ENCODE data around the gene UBL3.

The UBL3 gene

DNA sequence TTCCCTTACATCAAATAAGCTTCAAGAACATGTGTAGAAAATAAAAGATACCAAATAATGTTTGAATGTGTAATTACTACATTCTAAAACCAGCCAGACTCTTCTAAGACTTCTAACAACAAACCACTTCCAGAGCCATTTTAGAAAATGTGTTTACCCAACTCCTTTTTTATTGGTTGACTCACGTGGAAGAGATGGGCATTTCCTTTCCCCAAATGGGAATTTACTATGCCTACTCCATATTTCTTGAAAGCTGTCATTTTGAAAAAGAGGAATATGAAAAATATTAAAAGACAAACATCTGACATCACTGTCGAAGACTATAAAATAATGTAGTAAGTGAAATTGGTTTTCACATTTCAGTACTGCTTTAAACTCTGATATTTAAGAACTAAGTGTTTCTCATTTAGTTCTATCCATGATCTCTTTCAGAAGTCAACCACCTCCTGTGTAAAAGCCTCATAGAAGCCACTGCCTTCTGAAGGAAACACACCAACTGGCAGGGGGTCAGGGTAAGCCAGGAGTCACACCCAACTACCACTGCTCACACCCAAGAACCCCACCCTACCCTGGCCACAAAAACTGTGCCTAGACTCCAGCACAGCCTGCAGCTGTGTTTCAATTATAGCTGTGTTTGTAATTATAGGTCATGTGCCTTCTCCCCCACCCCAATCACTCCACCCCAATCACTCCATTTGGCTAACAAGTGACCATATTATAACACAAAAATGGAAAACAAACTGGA, 86.8 kb downstream of the UBL3 start:
- no peak overlapping the region for H3K27ac ChIP-seq (ENCODE audit: low read length)
- no CpG with 5 or more reads among the region's 2 CpGs for WGBS (ENCODE audit: insufficient coverage, insufficient read length)

GRCh38 chr13:29761815-29762214, 88.6 kb downstream of the UBL3 start:
- no peak overlapping the region for H3K4me3 ChIP-seq (ENCODE audit: low read length)
- DNase-seq (ENCODE audit: low read depth, low spot score) = no peak
- no peaks in the 10 kb centered on the region; the same call in 1 of the 2 replicates for H3K27me3 ChIP-seq (ENCODE audit: control insufficient read depth, insufficient read depth, low read length)
- no peaks in the 10 kb centered on the region for H3K9me3 ChIP-seq (ENCODE audit: control insufficient read depth, insufficient read depth, low read length)
- WGBS (ENCODE audit: insufficient coverage, insufficient read length) = no CpG with 5 or more reads among the region's 4 CpGs
- no peaks in the 10 kb centered on the region for H3K36me3 ChIP-seq (ENCODE audit: control insufficient read depth, insufficient read depth, low read length)
- H3K27ac ChIP-seq (ENCODE audit: low read length) = no peak overlapping the region
- H3K4me1 ChIP-seq (ENCODE audit: control insufficient read depth, insufficient read depth, low read length) = no peaks in the 10 kb centered on the region

More for the DNA sequence above, 86.8 kb downstream of the UBL3 start:
- no peaks in the 10 kb centered on the region; the same call in 1 of the 2 replicates for H3K27me3 ChIP-seq (ENCODE audit: control insufficient read depth, insufficient read depth, low read length)
- no peaks in the 10 kb centered on the region for H3K9me3 ChIP-seq (ENCODE audit: control insufficient read depth, insufficient read depth, low read length)
- no peak overlapping the region for H3K4me3 ChIP-seq (ENCODE audit: low read length)
- DNase-seq (ENCODE audit: low read depth, low spot score) = no peak
- no peaks in the 10 kb centered on the region for H3K36me3 ChIP-seq (ENCODE audit: control insufficient read depth, insufficient read depth, low read length)
- H3K4me1 ChIP-seq (ENCODE audit: control insufficient read depth, insufficient read depth, low read length) = no peaks in the 10 kb centered on the region

DNA sequence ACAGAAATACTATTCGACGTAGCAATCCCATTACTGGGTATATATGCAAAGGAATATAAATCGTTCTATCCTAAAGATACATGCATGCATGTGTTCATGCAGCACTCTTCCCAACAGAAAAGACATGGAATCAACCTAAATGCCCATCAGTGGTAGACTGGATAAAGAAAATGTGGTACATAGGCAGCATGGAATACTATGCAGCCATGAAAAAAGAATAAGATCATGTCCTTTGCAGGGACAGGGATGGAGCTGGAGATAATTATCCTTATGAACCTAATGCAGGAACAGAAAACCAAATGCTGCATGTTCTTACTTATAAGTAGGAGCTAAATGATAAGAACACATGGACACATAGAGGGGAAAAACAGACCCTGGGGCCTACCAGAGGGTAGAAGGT, 89.3 kb downstream of the UBL3 start:
- Histone ChIP-seq H3K4me1 (ENCODE audit: control insufficient read depth, insufficient read depth, low read length) (no peaks in the 10 kb centered on the region), H3K9me3 (ENCODE audit: control insufficient read depth, insufficient read depth, low read length) (no peaks in the 10 kb centered on the region), H3K4me3 (ENCODE audit: low read length) (no peak overlapping the region), H3K36me3 (ENCODE audit: control insufficient read depth, insufficient read depth, low read length) (no peaks in the 10 kb centered on the region), H3K27ac (ENCODE audit: low read length) (no peak overlapping the region), H3K27me3 (ENCODE audit: control insufficient read depth, insufficient read depth, low read length) (no peaks in the 10 kb centered on the region; the same call in 1 of the 2 replicates)
- WGBS (ENCODE audit: insufficient coverage, insufficient read length) = no CpG with 5 or more reads among the region's 3 CpGs
- DNase-seq (ENCODE audit: low read depth, low spot score) = no peak

- no peaks in the 10 kb centered on the region; the same call in 1 of the 2 replicates for H3K27me3 ChIP-seq (ENCODE audit: control insufficient read depth, insufficient read depth, low read length)
- no peaks in the 10 kb centered on the region for H3K4me1 ChIP-seq (ENCODE audit: control insufficient read depth, insufficient read depth, low read length)
- no peak overlapping the region for H3K27ac ChIP-seq (ENCODE audit: low read length)
- no peak overlapping the region for H3K4me3 ChIP-seq (ENCODE audit: low read length)
- no peaks in the 10 kb centered on the region for H3K9me3 ChIP-seq (ENCODE audit: control insufficient read depth, insufficient read depth, low read length)
- no peaks in the 10 kb centered on the region for H3K36me3 ChIP-seq (ENCODE audit: control insufficient read depth, insufficient read depth, low read length)
- no peak for DNase-seq (ENCODE audit: low read depth, low spot score)
- WGBS (ENCODE audit: insufficient coverage, insufficient read length) = no CpG with 5 or more reads among the region's 3 CpGs
Measured at GRCh38 chr13:29760544-29760943, 89.9 kb downstream of the UBL3 start.

DNA sequence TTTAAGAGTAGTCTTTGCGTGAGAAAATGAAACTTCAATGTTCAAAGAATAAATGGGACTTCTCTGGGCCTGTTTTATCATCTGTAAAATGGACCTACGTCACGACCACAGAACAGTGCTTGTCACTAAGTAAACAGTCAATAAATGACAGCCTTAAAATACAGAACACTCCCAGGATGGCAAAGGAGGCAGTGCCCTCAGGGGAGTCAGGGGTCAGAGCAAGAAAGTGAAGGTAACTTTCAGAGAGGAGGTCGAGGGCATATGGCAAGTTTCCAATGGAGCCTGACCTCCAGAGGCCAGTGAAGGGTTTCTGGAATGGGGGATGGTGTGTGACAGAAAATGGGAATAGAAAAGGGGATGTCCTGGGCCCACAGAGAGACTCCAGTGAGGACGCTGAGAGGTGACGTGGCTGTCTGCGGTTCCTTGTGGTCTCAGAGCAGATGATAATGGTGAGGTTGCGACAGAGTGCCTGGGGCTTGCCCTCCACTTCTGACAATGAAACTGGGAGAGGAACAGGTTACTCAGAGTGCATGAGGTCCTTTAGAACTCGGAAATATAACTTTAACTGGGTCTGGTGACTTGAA, 91.8 kb downstream of the UBL3 start:
- WGBS (ENCODE audit: insufficient coverage, insufficient read length) = no CpG with 5 or more reads among the region's 9 CpGs

DNA sequence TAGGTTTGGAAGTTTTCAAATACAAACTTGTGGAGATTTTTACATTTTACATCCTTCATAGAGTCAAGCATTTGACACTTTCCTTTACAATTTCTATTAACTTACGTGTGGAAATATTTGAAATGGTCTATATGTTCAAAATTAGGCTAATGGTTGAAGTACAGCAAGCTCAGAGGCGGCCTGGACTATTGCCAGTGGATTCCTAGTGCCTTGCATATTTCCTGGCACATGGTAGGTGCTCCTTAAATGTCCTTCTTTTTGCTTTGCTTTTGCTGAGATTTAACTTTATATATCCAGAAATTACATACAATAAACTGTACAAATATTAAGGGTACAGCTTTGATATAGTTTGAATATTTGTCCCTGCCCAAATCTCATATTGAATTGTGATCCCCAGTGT, 93.9 kb downstream of the UBL3 start:
- Histone ChIP-seq H3K4me1 (ENCODE audit: control insufficient read depth, insufficient read depth, low read length) (peaks cover 1% of the 10 kb centered on the region; the same call in 1 of the 2 replicates), H3K36me3 (ENCODE audit: control insufficient read depth, insufficient read depth, low read length) (no peaks in the 10 kb centered on the region), H3K4me3 (ENCODE audit: low read length) (no peak overlapping the region), H3K27me3 (ENCODE audit: control insufficient read depth, insufficient read depth, low read length) (no peaks in the 10 kb centered on the region), H3K9me3 (ENCODE audit: control insufficient read depth, insufficient read depth, low read length) (no peaks in the 10 kb centered on the region), H3K27ac (ENCODE audit: low read length) (no peak overlapping the region)
- WGBS (ENCODE audit: insufficient coverage, insufficient read length) = no CpG with 5 or more reads among the region's 2 CpGs
- DNase-seq (ENCODE audit: low read depth, low spot score) = no peak

More for the DNA sequence above, 91.8 kb downstream of the UBL3 start:
- H3K36me3 ChIP-seq (ENCODE audit: control insufficient read depth, insufficient read depth, low read length) = no peaks in the 10 kb centered on the region
- no peak overlapping the region for H3K27ac ChIP-seq (ENCODE audit: low read length)
- DNase-seq (ENCODE audit: low read depth, low spot score) = no peak
- H3K4me1 ChIP-seq (ENCODE audit: control insufficient read depth, insufficient read depth, low read length) = peaks cover 1% of the 10 kb centered on the region; the same call in 1 of the 2 replicates
- no peaks in the 10 kb centered on the region; the same call in 1 of the 2 replicates for H3K27me3 ChIP-seq (ENCODE audit: control insufficient read depth, insufficient read depth, low read length)
- no peaks in the 10 kb centered on the region for H3K9me3 ChIP-seq (ENCODE audit: control insufficient read depth, insufficient read depth, low read length)
- H3K4me3 ChIP-seq (ENCODE audit: low read length) = no peak overlapping the region

- no CpG with 5 or more reads among the region's 4 CpGs for WGBS (ENCODE audit: insufficient coverage, insufficient read length)
Measured at GRCh38 chr13:29754473-29754806, 96.0 kb downstream of the UBL3 start.

GRCh38 chr13:29753618-29754472, 96.6 kb downstream of the UBL3 start:
- no peak for DNase-seq (ENCODE audit: low read depth, low spot score)
- Histone ChIP-seq H3K4me1 (ENCODE audit: control insufficient read depth, insufficient read depth, low read length) (peaks cover 1% of the 10 kb centered on the region; the same call in 1 of the 2 replicates), H3K27me3 (ENCODE audit: control insufficient read depth, insufficient read depth, low read length) (no peaks in the 10 kb centered on the region), H3K36me3 (ENCODE audit: control insufficient read depth, insufficient read depth, low read length) (no peaks in the 10 kb centered on the region), H3K4me3 (ENCODE audit: low read length) (no peak overlapping the region), H3K27ac (ENCODE audit: low read length) (no peak overlapping the region), H3K9me3 (ENCODE audit: control insufficient read depth, insufficient read depth, low read length) (no peaks in the 10 kb centered on the region)
- no CpG with 5 or more reads among the region's 10 CpGs for WGBS (ENCODE audit: insufficient coverage, insufficient read length)

More at GRCh38 chr13:29754473-29754806, 96.0 kb downstream of the UBL3 start:
- Histone ChIP-seq H3K4me3 (ENCODE audit: low read length) (no peak overlapping the region), H3K27me3 (ENCODE audit: control insufficient read depth, insufficient read depth, low read length) (no peaks in the 10 kb centered on the region), H3K36me3 (ENCODE audit: control insufficient read depth, insufficient read depth, low read length) (no peaks in the 10 kb centered on the region), H3K4me1 (ENCODE audit: control insufficient read depth, insufficient read depth, low read length) (peaks cover 1% of the 10 kb centered on the region; the same call in 1 of the 2 replicates), H3K9me3 (ENCODE audit: control insufficient read depth, insufficient read depth, low read length) (no peaks in the 10 kb centered on the region), H3K27ac (ENCODE audit: low read length) (no peak overlapping the region)
- DNase-seq (ENCODE audit: low read depth, low spot score) = no peak

DNA sequence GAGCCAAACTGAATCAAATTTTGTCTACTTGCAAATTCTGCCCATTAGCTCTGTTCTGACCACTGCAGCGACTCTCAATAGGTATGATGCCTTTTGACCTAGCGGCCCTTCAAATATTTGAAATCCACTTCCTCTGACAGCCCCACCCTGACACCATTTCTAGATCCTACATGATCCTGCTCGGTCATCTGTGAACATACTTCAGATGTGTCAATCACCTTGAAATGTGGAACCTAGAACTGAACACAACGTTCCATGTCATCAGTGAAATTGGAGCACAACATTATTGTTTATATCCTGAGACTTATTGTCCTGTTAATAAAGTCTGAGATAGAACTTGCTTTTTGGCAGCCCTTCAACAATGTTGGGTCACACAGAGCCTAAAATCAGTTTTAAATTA, 98.2 kb downstream of the UBL3 start:
- Histone ChIP-seq H3K9me3 (ENCODE audit: control insufficient read depth, insufficient read depth, low read length) (no peaks in the 10 kb centered on the region), H3K4me1 (ENCODE audit: control insufficient read depth, insufficient read depth, low read length) (peaks cover 1% of the 10 kb centered on the region; the same call in 1 of the 2 replicates), H3K27ac (ENCODE audit: low read length) (no peak overlapping the region), H3K4me3 (ENCODE audit: low read length) (no peak overlapping the region), H3K36me3 (ENCODE audit: control insufficient read depth, insufficient read depth, low read length) (no peaks in the 10 kb centered on the region), H3K27me3 (ENCODE audit: control insufficient read depth, insufficient read depth, low read length) (no peaks in the 10 kb centered on the region)
- no CpG with 5 or more reads among the region's 4 CpGs for WGBS (ENCODE audit: insufficient coverage, insufficient read length)
- DNase-seq (ENCODE audit: low read depth, low spot score) = no peak

DNA sequence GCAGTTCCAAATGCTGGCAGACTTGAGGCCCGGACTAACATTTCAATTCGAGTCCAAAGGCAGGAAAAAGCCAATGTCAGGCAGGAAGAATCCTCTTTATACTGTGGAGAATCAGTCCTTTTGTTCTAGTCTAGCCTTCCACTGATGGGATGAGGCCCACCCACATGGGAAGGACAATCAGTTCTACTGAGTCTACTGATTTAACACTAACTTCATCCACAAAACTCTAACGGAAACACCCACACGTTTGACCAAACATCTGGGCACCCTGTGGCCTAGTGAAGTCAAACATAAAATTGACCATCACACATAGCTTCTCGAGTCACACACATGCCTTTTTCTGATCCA, 100.3 kb downstream of the UBL3 start:
- no peak for DNase-seq (ENCODE audit: low read depth, low spot score)
- H3K4me3 ChIP-seq (ENCODE audit: low read length) = no peak overlapping the region
- no peaks in the 10 kb centered on the region for H3K36me3 ChIP-seq (ENCODE audit: control insufficient read depth, insufficient read depth, low read length)
- no peaks in the 10 kb centered on the region for H3K27me3 ChIP-seq (ENCODE audit: control insufficient read depth, insufficient read depth, low read length)
- no peak overlapping the region for H3K27ac ChIP-seq (ENCODE audit: low read length)
- H3K9me3 ChIP-seq (ENCODE audit: control insufficient read depth, insufficient read depth, low read length) = no peaks in the 10 kb centered on the region
- no CpG with 5 or more reads among the region's 5 CpGs for WGBS (ENCODE audit: insufficient coverage, insufficient read length)
- H3K4me1 ChIP-seq (ENCODE audit: control insufficient read depth, insufficient read depth, low read length) = peaks cover 1% of the 10 kb centered on the region; the same call in 1 of the 2 replicates

Measured in iPS DF 6.9 (cell line).